Endothelial cell of umbilical vein (primary cell): ENCODE results near the gene SRP9. TPM values are rescaled to one million over a fixed set of nuclear protein-coding genes. Genes with fewer than 3 reads are reported as not detected.

Experiments
- BruUV-seq: library from RNA; stranded (reverse); fragments of 400-500 nt; replicated peaks from 2 replicates; lab custom pipeline; 2021; lab: Mats Ljungman, UMichigan
- CTCF ChIA-PET: fragments of 300-600, 350-600 bp; sonication (Branson Sonifier 250); formaldehyde crosslinking; loops from one replicate; lab custom pipeline; 2021; ENCODE audit warnings: antibody characterized with exemption, inconsistent platforms; lab: Charles Lee
- POLR2A ChIA-PET: fragments of 300-600, 350-600 bp; sonication (Branson Sonifier 250); formaldehyde crosslinking; loops from one replicate; lab custom pipeline; 2021; ENCODE audit warnings: antibody characterized with exemption, inconsistent platforms; lab: Charles Lee
- DNase-seq: peaks from one replicate; pipeline ENCODE4 v3.0.0-alpha.2; 2011; ENCODE audit warnings: low read depth, low spot score
- FAIRE-seq: peaks from 2 replicates; lab custom pipeline; 2011; peaks lifted over from hg19 to GRCh38; lab: Jason Lieb, UNC
- H2AFZ ChIP-seq: 2 replicates; pipeline ENCODE4 v1.6.0; 2012; ENCODE audit warnings: low read depth, low read length, control low read depth, inconsistent platforms
- H3K27ac ChIP-seq: 2 replicates; pipeline ENCODE4 v1.5.1; 2011; ENCODE audit warnings: low read depth, mild to moderate bottlenecking, control low read depth, low read length, moderate library complexity; ENCODE audit not compliant: insufficient read depth
- H3K27me3 ChIP-seq, 2 experiments: 2 replicates each; pipeline versions ENCODE4 v1.6.0 to v1.6.1; 2011; ENCODE audit warnings: low read length in 2 of 2, mixed read lengths in 1 of 2; ENCODE audit not compliant: control insufficient read depth in 2 of 2, insufficient read depth in 2 of 2
- H3K36me3 ChIP-seq, 2 experiments: 2 replicates in 1 of 2; 3 replicates in 1 of 2; pipeline ENCODE4 v1.5.1; 2011; ENCODE audit warnings: low read length in 2 of 2, mild to moderate bottlenecking in 1 of 2, moderate library complexity in 1 of 2; ENCODE audit not compliant: control insufficient read depth in 2 of 2, insufficient read depth in 2 of 2; ENCODE audit errors: extremely low read depth in 1 of 2
- H3K4me1 ChIP-seq: 3 replicates; pipeline ENCODE4 v1.5.1; 2011; ENCODE audit warnings: mild to moderate bottlenecking, low read length; ENCODE audit not compliant: control insufficient read depth, insufficient read depth; ENCODE audit errors: extremely low read depth
- H3K4me2 ChIP-seq: 2 replicates; pipeline ENCODE4 v1.6.1; 2011; ENCODE audit warnings: low read length, control low read depth, mixed read lengths; ENCODE audit not compliant: insufficient read depth
- H3K4me3 ChIP-seq, 3 experiments: fragments of 200-600 bp in 1 of 3; sonication (generic), shearing (Covaris generic) in 1 of 3; replicated peaks in 1 of 3; 2 replicates each; pipeline ENCODE4 v1.5.1; 2011 to 2016; ENCODE audit warnings: control low read depth in 3 of 3, low read length in 3 of 3, mild to moderate bottlenecking in 2 of 3, inconsistent platforms in 1 of 3, low read depth in 1 of 3, moderate library complexity in 1 of 3; ENCODE audit not compliant: insufficient read depth in 1 of 3
- H3K79me2 ChIP-seq: 2 replicates; pipeline ENCODE4 v1.6.0; 2012; ENCODE audit warnings: low read length, inconsistent platforms; ENCODE audit not compliant: control insufficient read depth, insufficient read depth
- H3K9ac ChIP-seq: replicated peaks from 2 replicates; pipeline ENCODE3; 2011; ENCODE audit warnings: low read length, control low read depth; ENCODE audit not compliant: insufficient read depth; ENCODE audit errors: extremely low read depth
- H3K9me1 ChIP-seq: replicated peaks from 3 replicates; pipeline ENCODE4 v1.6.0; 2011; ENCODE audit warnings: mild to moderate bottlenecking, low read length; ENCODE audit not compliant: control insufficient read depth, insufficient read depth; ENCODE audit errors: extremely low read depth
- H3K9me3 ChIP-seq: replicated peaks from 2 replicates; pipeline ENCODE4 v1.5.1; 2012; ENCODE audit warnings: low read length, inconsistent platforms; ENCODE audit not compliant: control insufficient read depth, insufficient read depth
- H4K20me1 ChIP-seq: replicated peaks from 2 replicates; pipeline ENCODE3; 2011; ENCODE audit warnings: mild to moderate bottlenecking, low read length; ENCODE audit not compliant: control insufficient read depth, insufficient read depth; ENCODE audit errors: extremely low read depth
- CTCF ChIP-seq, 2 donors: IDR thresholded peaks; 1 replicate in 1 of 2; 2 replicates in 1 of 2; pipeline ENCODE4 v1.5.1; 2011; ENCODE audit warnings: low read length in 2 of 2, mild to moderate bottlenecking in 2 of 2, moderate library complexity in 2 of 2, control low read depth in 1 of 2, inconsistent platforms in 1 of 2, low read depth in 1 of 2; ENCODE audit not compliant: insufficient read depth in 1 of 2; ENCODE audit errors: extremely low read depth in 1 of 2
- EZH2 ChIP-seq: IDR thresholded peaks from 2 replicates; pipeline ENCODE4 v1.6.1; 2012; ENCODE audit warnings: borderline replicate concordance, low read depth, mild to moderate bottlenecking, moderate library complexity, low read length, inconsistent platforms; ENCODE audit not compliant: severe bottlenecking
- FOS ChIP-seq: IDR thresholded peaks from 2 replicates; pipeline ENCODE4 v1.6.1; 2011; ENCODE audit warnings: mild to moderate bottlenecking, low read length, moderate library complexity, borderline replicate concordance; ENCODE audit not compliant: insufficient read depth
- GATA2 ChIP-seq: IDR thresholded peaks from 2 replicates; pipeline ENCODE4 v1.7.0; 2011; ENCODE audit warnings: low read depth, mild to moderate bottlenecking, moderate library complexity, mixed read lengths, low read length; ENCODE audit not compliant: insufficient read length, insufficient read depth
- JUN ChIP-seq: IDR thresholded peaks from 2 replicates; pipeline ENCODE4 v1.6.1; 2011; ENCODE audit warnings: borderline replicate concordance, low read depth; ENCODE audit not compliant: insufficient read length, insufficient read depth
- MAX ChIP-seq: IDR thresholded peaks from 2 replicates; pipeline ENCODE4 v1.6.1; 2011; ENCODE audit not compliant: insufficient read depth, insufficient read length
- MYC ChIP-seq: IDR thresholded peaks from one replicate; pipeline ENCODE4 v1.6.1; 2011; ENCODE audit warnings: mild to moderate bottlenecking, low read depth, low read length
- POLR2A ChIP-seq: IDR thresholded peaks from 2 replicates; pipeline ENCODE4 v1.6.1; 2012; ENCODE audit warnings: low read depth, mild to moderate bottlenecking, control low read depth, low read length
- POLR2AphosphoS5 ChIP-seq: IDR thresholded peaks from 2 replicates; pipeline ENCODE4 v1.6.1; 2012; ENCODE audit warnings: low read depth, mild to moderate bottlenecking, control low read depth, low read length, moderate library complexity; ENCODE audit not compliant: insufficient read depth
- dilution Hi-C: fragments of 300-500 bp; cut with MboI; formaldehyde crosslinking; loops from one replicate; pipeline ENCODE4 v1.15.0; 2019; ENCODE audit warnings: low sequenced_read_pairs; ENCODE audit not compliant: extremely low pct_ligation_motif_present
- intact Hi-C: fragments of 100-400 bp; cut with micrococcal nuclease; formaldehyde crosslinking; loops from one replicate; pipeline ENCODE4 v1.10.0; 2022
- polyA plus RNA-seq, 4 experiments: library from polyadenylated mRNA; depleted of rRNA in 3 of 4; stranded (reverse) in 3 of 4; unstranded in 1 of 4; fragments of >200 nt; gene quantifications; 2 replicates each; pipeline versions ENCODE4 v1.2.1 to v1.2.3, GENCODE V29; 2011 to 2012; ENCODE audit warnings: missing spikeins in 1 of 4
- total RNA-seq: library from RNA; stranded (reverse); gene quantifications from 2 replicates; pipeline ENCODE4 v1.2.3, GENCODE V29; 2021

Gene SRP9
- total and polyA plus RNA-seq, 2 donors (not counting 3 experiments of a cell fraction or from before 2014, with no cell fraction given) = 283 to 384 TPM

GRCh38 chr1:225750875-225751824, 26.5 kb upstream of the SRP9 start:
- intact Hi-C loops = no loop called here
- dilution Hi-C loops = no loop called here
- H3K27ac ChIP-seq = no peak overlapping the region
- FAIRE-seq (no peak), DNase-seq (no peak)
- TF ChIP-seq CTCF (IDR thresholded peaks at IDR 0.05; ENCODE audit: extremely low read depth in 1 of 2, insufficient read depth in 1 of 2, low read depth in 1 of 2, low read length in 2 of 2) = no peak
- no peak for TF ChIP-seq FOS
- TF ChIP-seq GATA2 = no peak
- no peak for TF ChIP-seq MYC
- TF ChIP-seq MAX = no peak
- TF ChIP-seq JUN = no peak
- TF ChIP-seq EZH2 = no peak
- no peak for TF ChIP-seq POLR2A
- TF ChIP-seq POLR2AphosphoS5 = no peak
- no peaks in the 10 kb centered on the region for H3K9me3 ChIP-seq
- no peaks in the 10 kb centered on the region for H3K36me3 ChIP-seq
- H3K4me3 ChIP-seq = no peak overlapping the region
- ChIA-PET CTCF (interaction anchor here (1.5 to 5.4 kb wide), 2 partner anchors 21 to 46 kb away, joined by 3 to 18 read pairs; no protein-coding TSS in a partner anchor), POLR2A (no interaction called here)
- no TSS peak for BruUV-seq
- no peaks in the 10 kb centered on the region for H3K79me2 ChIP-seq
- no peak overlapping the region for H3K9ac ChIP-seq
- H3K4me1 ChIP-seq = peaks cover 21% of the 10 kb centered on the region
- H2AFZ ChIP-seq = no peak overlapping the region
- no peaks in the 10 kb centered on the region for H3K27me3 ChIP-seq
- H3K9me1 ChIP-seq = no peaks in the 10 kb centered on the region
- H4K20me1 ChIP-seq = no peaks in the 10 kb centered on the region
- no peak overlapping the region for H3K4me2 ChIP-seq
